ENCODE results near the gene CIC. TPM values are rescaled to one million over a fixed set of nuclear protein-coding genes. Genes with fewer than 3 reads are reported as not detected.

The CIC gene
- polyA plus RNA-seq, 2 of the 4 experiments (the other 2 are of a cell fraction): 7.2 to 56.4 TPM

DNA sequence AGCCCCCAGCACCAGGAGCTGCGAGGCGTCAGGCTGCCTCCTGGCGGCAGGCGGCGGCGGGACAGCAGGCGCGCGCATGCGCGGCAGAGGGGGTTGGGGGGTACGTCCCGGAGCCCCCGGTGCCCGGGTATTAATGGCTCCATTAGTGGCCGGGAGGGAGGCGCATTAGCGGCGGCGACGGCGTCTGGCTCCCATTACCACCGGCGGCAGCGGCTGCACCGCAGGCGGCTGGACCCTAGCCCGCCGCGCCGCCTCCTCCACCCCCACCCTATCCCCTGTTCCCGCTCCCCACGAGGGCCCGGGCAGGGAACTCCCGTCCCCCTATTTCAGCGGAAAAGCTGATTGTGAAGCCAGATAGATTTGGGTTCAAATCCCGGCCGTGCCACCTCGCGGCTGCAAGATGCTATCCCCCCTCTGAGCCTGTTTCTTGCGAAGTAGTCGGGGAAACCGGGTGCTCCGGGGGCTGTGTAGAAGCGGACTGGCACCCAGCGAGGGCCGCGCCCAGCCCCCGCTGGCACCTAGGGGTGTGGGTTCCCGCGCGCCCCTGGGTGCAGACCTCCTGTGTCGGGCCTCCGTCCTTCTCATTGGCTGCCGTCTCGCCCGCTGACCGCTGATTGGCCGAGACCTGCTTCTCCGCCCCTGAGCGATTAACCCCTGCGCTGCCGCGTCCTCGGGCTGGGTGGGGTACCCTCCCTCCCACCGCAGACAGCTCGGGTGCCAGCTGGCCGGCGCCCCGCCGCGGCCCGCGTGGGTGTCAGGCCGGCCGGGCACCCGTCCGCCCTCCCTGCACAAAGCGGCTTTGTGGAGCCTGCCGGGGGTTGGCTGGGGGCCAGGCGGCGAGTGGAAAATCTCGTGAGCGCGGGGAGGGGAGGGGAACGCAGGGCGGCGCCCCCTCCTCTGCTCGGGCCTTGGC is 11.1 kb downstream of the CIC start (continued):
- TF ChIP-seq, protein P1, sequence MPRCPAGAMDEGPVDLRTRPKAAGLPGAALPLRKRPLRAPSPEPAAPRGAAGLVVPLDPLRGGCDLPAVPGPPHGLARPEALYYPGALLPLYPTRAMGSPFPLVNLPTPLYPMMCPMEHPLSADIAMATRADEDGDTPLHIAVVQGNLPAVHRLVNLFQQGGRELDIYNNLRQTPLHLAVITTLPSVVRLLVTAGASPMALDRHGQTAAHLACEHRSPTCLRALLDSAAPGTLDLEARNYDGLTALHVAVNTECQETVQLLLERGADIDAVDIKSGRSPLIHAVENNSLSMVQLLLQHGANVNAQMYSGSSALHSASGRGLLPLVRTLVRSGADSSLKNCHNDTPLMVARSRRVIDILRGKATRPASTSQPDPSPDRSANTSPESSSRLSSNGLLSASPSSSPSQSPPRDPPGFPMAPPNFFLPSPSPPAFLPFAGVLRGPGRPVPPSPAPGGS (IDR thresholded peaks at IDR 0.05): peak; percentile 83
- TF ChIP-seq, protein P2, sequence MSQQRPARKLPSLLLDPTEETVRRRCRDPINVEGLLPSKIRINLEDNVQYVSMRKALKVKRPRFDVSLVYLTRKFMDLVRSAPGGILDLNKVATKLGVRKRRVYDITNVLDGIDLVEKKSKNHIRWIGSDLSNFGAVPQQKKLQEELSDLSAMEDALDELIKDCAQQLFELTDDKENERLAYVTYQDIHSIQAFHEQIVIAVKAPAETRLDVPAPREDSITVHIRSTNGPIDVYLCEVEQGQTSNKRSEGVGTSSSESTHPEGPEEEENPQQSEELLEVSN (IDR thresholded peaks at IDR 0.05; ENCODE audit: borderline replicate concordance, low read depth): peak; percentile 94
- TF ChIP-seq NPAS2 (CRISPR knock-in tag; IDR thresholded peaks at IDR 0.05; ENCODE audit: borderline replicate concordance) (no peak), HEYL (CRISPR knock-in tag; IDR thresholded peaks at IDR 0.05) (no peak), HOXB5 (CRISPR knock-in tag; IDR thresholded peaks at IDR 0.05) (peak; percentile 53; the same call in 1 of the 2 replicates), JUNB (IDR thresholded peaks at IDR 0.05) (no peak; the same call in 1 of the 2 replicates), EHMT2 (IDR thresholded peaks at IDR 0.05; ENCODE audit: low read depth) (no peak), HOXB13 (CRISPR knock-in tag; IDR thresholded peaks at IDR 0.05; ENCODE audit: low read depth) (0 out of 2 replicates have a peak, but pooled peaks have one; percentile 19), FOXS1 (CRISPR knock-in tag; IDR thresholded peaks at IDR 0.05) (no peak; the same call in 1 of the 2 replicates), MAFK (IDR thresholded peaks at IDR 0.05; ENCODE audit: partially characterized antibody) (no peak), RARB (CRISPR knock-in tag; IDR thresholded peaks at IDR 0.05) (peak; percentile 81), ATOH8 (CRISPR knock-in tag; IDR thresholded peaks at IDR 0.05; ENCODE audit: low read depth) (no peak), USF2 (IDR thresholded peaks at IDR 0.05) (no peak; the same call in 1 of the 2 replicates), CHD2 (IDR thresholded peaks at IDR 0.05; ENCODE audit: low read length, partially characterized antibody) (no peak), HOXA7 (CRISPR knock-in tag; IDR thresholded peaks at IDR 0.05) (no peak), PHF8 (IDR thresholded peaks at IDR 0.05; ENCODE audit: borderline replicate concordance, low read depth) (no peak), MAZ (IDR thresholded peaks at IDR 0.05; ENCODE audit: borderline replicate concordance, low read depth, low read length) (peak; percentile 76; the same call in 1 of the 2 replicates), REST (IDR thresholded peaks at IDR 0.05) (peak; percentile 46), ESRRA (IDR thresholded peaks at IDR 0.05; ENCODE audit: borderline replicate concordance, low read length) (no peak), CBX8 (IDR thresholded peaks at IDR 0.05) (no peak), RFX5 (IDR thresholded peaks at IDR 0.05) (peak; percentile 86), RCOR1 (IDR thresholded peaks at IDR 0.05; ENCODE audit: low read depth, low read length) (no peak), SMC3 (IDR thresholded peaks at IDR 0.05) (peak; percentile 82), NR3C1 (IDR thresholded peaks at IDR 0.05) (no peak), ZC3H11A (IDR thresholded peaks at IDR 0.05) (no peak)
- TF ChIP-seq, protein P3, sequence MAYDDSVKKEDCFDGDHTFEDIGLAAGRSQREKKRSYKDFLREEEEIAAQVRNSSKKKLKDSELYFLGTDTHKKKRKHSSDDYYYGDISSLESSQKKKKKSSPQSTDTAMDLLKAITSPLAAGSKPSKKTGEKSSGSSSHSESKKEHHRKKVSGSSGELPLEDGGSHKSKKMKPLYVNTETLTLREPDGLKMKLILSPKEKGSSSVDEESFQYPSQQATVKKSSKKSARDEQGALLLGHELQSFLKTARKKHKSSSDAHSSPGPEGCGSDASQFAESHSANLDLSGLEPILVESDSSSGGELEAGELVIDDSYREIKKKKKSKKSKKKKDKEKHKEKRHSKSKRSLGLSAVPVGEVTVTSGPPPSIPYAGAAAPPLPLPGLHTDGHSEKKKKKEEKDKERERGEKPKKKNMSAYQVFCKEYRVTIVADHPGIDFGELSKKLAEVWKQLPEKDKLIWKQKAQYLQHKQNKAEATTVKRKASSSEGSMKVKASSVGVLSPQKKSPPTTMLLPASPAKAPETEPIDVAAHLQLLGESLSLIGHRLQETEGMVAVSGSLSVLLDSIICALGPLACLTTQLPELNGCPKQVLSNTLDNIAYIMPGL (CRISPR knock-in tag; IDR thresholded peaks at IDR 0.05; ENCODE audit: borderline replicate concordance): no peak
- TF ChIP-seq, protein P4, sequence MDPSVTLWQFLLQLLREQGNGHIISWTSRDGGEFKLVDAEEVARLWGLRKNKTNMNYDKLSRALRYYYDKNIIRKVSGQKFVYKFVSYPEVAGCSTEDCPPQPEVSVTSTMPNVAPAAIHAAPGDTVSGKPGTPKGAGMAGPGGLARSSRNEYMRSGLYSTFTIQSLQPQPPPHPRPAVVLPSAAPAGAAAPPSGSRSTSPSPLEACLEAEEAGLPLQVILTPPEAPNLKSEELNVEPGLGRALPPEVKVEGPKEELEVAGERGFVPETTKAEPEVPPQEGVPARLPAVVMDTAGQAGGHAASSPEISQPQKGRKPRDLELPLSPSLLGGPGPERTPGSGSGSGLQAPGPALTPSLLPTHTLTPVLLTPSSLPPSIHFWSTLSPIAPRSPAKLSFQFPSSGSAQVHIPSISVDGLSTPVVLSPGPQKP (IDR thresholded peaks at IDR 0.05; ENCODE audit: low read depth, low read length): no peak
- TF ChIP-seq, protein P5, sequence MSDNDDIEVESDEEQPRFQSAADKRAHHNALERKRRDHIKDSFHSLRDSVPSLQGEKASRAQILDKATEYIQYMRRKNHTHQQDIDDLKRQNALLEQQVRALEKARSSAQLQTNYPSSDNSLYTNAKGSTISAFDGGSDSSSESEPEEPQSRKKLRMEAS (IDR thresholded peaks at IDR 0.05): peak; percentile 95

Measured in A549 (cell line).